GM12872 (cell line): ENCODE measurements around the gene RERE.

Experiments
- TF ChIP-seq, protein P1 (sequence below): IDR thresholded peaks from 3 replicates; pipeline ENCODE4 v1.5.1; 2011; ENCODE audit warnings: low read depth, mild to moderate bottlenecking, low read length, moderate library complexity; ENCODE audit not compliant: insufficient read depth

Gene RERE

DNA sequence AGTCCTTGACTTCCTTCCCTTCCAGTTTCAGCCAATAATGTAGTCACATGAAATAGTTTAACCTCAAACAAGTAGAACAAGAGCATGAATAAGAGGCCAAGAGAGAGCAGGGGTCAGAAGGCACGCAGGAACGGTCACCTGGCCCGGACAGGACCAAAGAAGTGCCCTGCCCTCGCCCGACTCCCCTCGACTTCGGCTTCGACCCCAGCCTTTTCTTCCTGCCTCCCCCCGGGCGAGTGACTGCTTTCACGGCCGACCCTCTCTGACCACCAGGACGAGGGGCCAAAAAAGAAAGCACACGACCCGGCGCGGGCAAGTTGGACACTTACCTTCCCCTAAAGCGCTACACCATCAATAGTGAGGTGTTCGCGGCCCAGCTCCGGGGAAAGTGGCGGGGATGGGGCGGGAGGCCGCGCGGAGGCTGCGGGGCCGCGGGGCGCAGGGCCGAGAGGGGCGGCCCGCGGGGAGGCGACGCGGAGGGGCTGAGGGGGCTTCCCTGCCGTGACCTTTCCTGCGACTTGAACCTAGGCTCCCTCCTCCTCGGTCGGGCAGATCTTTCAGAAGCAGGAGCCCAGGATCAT is 519 bp downstream of the RERE start:
- TF ChIP-seq, protein P1, sequence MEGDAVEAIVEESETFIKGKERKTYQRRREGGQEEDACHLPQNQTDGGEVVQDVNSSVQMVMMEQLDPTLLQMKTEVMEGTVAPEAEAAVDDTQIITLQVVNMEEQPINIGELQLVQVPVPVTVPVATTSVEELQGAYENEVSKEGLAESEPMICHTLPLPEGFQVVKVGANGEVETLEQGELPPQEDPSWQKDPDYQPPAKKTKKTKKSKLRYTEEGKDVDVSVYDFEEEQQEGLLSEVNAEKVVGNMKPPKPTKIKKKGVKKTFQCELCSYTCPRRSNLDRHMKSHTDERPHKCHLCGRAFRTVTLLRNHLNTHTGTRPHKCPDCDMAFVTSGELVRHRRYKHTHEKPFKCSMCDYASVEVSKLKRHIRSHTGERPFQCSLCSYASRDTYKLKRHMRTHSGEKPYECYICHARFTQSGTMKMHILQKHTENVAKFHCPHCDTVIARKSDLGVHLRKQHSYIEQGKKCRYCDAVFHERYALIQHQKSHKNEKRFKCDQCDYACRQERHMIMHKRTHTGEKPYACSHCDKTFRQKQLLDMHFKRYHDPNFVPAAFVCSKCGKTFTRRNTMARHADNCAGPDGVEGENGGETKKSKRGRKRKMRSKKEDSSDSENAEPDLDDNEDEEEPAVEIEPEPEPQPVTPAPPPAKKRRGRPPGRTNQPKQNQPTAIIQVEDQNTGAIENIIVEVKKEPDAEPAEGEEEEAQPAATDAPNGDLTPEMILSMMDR: no peak

DNA sequence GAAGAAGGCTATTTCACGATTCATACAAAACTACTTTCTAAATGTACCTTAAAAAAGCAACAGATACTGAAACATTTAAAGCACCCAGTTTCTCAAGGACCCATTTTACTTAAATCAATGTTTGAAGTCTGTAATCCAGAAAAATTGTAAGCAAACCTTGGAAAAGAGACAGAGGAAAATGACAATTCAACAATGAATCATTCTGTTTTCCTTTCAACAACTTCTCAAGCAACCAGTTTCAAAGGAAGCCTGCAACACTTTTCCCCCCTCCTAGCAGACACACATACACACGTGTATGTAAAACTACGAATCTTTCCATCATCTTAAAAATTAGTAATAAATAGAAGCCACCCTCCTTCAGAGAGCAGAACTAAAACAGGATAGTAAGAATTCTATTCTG is 1.2 kb downstream of the RERE start:
- TF ChIP-seq, protein P1: no peak

DNA sequence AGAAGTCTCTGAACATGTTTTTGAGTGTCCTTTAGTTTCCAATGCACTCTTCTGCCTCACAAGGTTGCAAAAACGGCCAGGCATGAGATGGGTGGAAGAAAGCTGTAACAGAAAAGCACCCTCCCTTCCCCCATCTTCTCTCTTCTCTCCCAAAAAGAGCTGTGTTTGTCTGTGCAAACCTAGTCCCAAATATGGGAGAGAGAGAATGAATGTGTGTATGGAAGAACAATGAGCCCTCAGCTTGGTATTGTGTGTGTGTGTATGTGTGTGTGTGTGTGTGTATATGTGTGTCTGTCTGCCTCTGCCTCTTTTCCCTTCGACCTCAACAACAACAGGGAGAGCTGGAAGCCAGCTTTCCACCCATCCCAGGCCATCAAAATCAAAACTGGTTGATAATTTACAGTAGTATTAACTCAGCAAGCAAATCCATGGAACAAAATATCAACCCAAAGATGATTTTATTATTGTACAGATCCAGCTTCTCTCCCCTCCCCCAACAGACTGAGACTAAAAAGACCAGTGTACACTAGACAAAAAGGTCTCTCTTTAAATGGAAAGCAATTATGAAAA is 1.8 kb downstream of the RERE start:
- TF ChIP-seq, protein P1: no peak

DNA sequence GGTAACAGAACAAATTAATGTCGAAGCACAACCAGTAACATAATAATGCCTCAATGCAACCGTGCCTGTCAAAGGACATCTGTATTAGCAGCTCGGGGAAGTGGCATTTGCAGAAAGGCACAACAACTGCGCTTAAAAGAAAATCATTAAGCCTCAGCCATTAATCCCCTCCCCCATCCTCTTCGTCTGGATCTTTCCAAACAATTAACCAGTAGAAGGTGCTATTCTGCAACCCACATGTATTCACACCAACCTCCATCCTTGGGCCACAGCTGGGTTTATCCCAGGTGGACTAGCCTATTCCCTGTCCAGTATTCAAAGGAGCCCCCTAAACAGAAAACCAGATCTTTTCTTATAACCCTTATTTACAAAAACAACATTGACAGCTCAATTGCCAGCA is 2.6 kb downstream of the RERE start:
- TF ChIP-seq, protein P1: peak; percentile 30; the same call in 1 of the 3 replicates

DNA sequence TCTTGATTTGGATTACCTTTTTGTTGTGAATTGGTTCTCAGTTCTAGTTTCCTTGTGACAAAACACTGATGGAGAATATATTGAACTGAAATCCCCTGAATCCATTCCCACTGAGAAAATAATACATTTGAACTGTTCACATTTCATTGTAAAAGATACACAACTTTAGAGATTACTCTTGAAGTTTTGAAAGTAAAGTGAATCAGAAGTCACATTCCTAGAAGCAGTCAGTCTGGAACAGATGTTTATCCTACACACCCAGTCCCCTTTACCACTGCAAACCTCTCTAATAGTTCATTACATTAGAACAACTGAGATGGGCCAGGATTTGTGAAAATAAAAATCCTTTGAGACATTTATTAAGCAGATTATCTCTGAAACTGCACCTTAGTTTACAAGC is 3.4 kb downstream of the RERE start:
- TF ChIP-seq, protein P1: no peak

DNA sequence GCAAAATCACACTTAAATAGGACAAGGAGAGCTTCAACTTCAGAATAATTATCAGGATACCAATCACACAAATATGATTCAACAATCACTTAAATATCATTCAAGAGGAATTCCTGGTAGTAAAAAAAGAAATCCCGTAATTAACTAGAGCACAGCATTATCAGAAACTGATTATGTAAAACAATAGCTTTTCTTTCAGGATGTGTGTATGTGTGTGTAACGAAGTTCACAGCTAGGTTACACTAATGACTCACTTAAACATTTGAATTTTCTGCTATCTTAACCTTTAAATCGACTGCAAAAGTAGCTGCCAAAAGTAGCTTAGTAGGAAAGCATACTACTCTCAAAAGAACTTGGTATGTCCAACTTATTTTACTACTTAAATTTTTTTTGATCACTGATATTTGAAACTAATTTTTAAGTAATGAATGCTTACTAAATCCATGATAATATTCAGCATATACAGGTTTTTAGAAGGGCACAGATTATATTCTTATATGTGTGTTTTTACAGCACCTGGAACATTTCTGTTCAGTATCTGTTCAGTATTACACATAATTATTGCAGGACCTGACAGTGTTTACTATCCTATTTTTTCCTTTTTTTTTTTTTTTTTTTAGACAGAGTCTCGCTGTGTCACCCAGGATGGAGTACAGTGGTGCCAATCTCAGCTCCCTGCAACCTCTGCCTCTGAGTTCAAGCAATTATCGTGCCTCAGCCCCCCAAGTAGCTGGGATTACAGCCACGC is 4.2 kb downstream of the RERE start:
- TF ChIP-seq, protein P1: no peak

DNA sequence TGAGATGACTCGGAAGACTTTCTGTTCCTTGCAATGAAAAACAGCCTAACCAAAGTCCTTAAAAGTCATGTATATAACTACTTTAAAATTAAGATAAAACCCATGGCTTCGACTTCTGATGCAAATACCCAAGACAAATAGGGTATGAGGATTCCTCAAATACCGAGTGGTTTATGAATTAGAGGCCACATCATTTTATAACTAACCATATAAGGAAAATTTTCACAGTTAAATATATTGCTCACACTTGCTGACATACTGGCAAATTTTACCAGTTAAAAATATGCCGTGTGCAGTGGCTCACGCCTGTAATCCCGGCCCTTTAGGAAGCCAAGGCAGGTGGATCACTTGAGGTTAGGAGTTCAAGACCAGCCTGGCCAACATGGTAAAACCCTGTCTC is 5.4 kb downstream of the RERE start:
- TF ChIP-seq, protein P1: no peak
